Psoas muscle (tissue), 8 donors: Measurements from ENCODE around the gene CCDC187. TPM values are rescaled to one million over a fixed set of nuclear protein-coding genes. Genes with fewer than 3 reads are reported as not detected.

Source experiments
- ATAC-seq, 4 donors: fragments of 200-7000 bp; cut with Tn5 transposase; one replicate each; pipeline ENCODE4 v1.9.1; 2020; ENCODE audit warnings: moderate library complexity in 3 of 4, mild to moderate bottlenecking in 2 of 4
- DNase-seq, 2 donors: peaks; one replicate each; pipeline ENCODE4 v3.0.0-alpha.2; 2020
- H3K27ac ChIP-seq: fragments of 200-600 bp; one replicate; pipeline ENCODE4 v1.8.0; 2022
- H3K27me3 ChIP-seq, 3 donors: fragments of 200-600 bp in 1 of 3; one replicate each; pipeline versions ENCODE4 v1.6.1 to v1.8.0; 2013 to 2022; ENCODE audit warnings: low read length in 2 of 3, mild to moderate bottlenecking in 2 of 3, moderate library complexity in 1 of 3; ENCODE audit not compliant: insufficient read depth in 3 of 3
- H3K36me3 ChIP-seq, 2 donors: fragments of 200-600 bp in 1 of 2; one replicate each; pipeline versions ENCODE4 v1.6.1 to v1.8.0; 2013 to 2022; ENCODE audit warnings: low read depth in 1 of 2, mild to moderate bottlenecking in 1 of 2, moderate library complexity in 1 of 2; ENCODE audit not compliant: insufficient read depth in 1 of 2
- H3K4me1 ChIP-seq: fragments of 200-600 bp; one replicate; pipeline ENCODE4 v1.8.0; 2022
- H3K4me3 ChIP-seq: fragments of 200-600 bp; one replicate; pipeline ENCODE4 v1.8.0; 2022; ENCODE audit warnings: mild to moderate bottlenecking
- H3K9me3 ChIP-seq: fragments of 200-600 bp; one replicate; pipeline ENCODE4 v1.8.0; 2022
- WGBS, 3 donors: extraction: QIAGEN DNeasy Blood & Tissue Kit; methylation state at CpG; one replicate each; pipeline versions ENCODE4 v1.1.6 to v1.1.7; 2013; 5-methylcytosine and 5-hydroxymethylcytosine counted together
- intact Hi-C, 2 donors: fragments of 100-400 bp; cut with DNase I; formaldehyde crosslinking; loops; one replicate each; pipeline versions ENCODE4 v1.11.0 to v1.14.2; 2022
- polyA plus RNA-seq, 3 donors: library from polyadenylated mRNA; stranded (reverse); fragments of 200-250 nt; gene quantifications; one replicate each; pipeline ENCODE4 v1.2.3, GENCODE V29; 2013
- total RNA-seq, 4 donors: library from RNA; stranded (reverse); fragmentation: NEBNext Ultra II Directional in 2 of 4; extraction: Animal tissue kit (Norgen Biotek cat#: 25700) in 2 of 4; gene quantifications; one replicate each; pipeline versions ENCODE4 v1.2.1 to v1.2.4, GENCODE V29; 2021 to 2023
- TF ChIP-seq, protein P1 (sequence below): fragments of 200-600 bp; IDR thresholded peaks from one replicate; pipeline ENCODE4 v1.8.0; 2022; ENCODE audit warnings: antibody characterized with exemption
- donor health status: healthy with polysubstance abuse.
- donor health status: DM: no; HTN: no; CAD: no; lungs with moderate emphysema.
- donor health status: Bipolar disorder and iron deficiency.
- donor health status: healthy.
- donor health status: DM: yes; HTN: yes; CAD: no.
- donor health status: DM: no; HTN: no; CAD: no.
- donor health status: DM: no; HTN: no; CAD: no.
- donor health status: DM: yes; HTN: yes; CAD: no.

The CCDC187 gene
- total and polyA plus RNA-seq, 7 donors: not detected

GRCh38 chr9:136247947-136248637 is 55.8 kb downstream of the CCDC187 start:
- H3K27ac ChIP-seq: no peak overlapping the region
- 83 to 86% (median 85%) methylated on average over 24 of the region's 24 CpGs for WGBS, 3 donors
- intact Hi-C loops: no loop called here
- peaks cover 11% of the 10 kb centered on the region for H3K4me1 ChIP-seq
- H3K36me3 ChIP-seq: no peaks in the 10 kb centered on the region
- TF ChIP-seq, protein P1, sequence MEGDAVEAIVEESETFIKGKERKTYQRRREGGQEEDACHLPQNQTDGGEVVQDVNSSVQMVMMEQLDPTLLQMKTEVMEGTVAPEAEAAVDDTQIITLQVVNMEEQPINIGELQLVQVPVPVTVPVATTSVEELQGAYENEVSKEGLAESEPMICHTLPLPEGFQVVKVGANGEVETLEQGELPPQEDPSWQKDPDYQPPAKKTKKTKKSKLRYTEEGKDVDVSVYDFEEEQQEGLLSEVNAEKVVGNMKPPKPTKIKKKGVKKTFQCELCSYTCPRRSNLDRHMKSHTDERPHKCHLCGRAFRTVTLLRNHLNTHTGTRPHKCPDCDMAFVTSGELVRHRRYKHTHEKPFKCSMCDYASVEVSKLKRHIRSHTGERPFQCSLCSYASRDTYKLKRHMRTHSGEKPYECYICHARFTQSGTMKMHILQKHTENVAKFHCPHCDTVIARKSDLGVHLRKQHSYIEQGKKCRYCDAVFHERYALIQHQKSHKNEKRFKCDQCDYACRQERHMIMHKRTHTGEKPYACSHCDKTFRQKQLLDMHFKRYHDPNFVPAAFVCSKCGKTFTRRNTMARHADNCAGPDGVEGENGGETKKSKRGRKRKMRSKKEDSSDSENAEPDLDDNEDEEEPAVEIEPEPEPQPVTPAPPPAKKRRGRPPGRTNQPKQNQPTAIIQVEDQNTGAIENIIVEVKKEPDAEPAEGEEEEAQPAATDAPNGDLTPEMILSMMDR: no peak
- no peaks in the 10 kb centered on the region for H3K9me3 ChIP-seq
- no peak overlapping the region for H3K4me3 ChIP-seq
- DNase-seq (no peak), ATAC-seq (no peak)
- peaks cover 0 to 7% (median 0%) of the 10 kb centered on the region in 3 donors for H3K27me3 ChIP-seq

DNA sequence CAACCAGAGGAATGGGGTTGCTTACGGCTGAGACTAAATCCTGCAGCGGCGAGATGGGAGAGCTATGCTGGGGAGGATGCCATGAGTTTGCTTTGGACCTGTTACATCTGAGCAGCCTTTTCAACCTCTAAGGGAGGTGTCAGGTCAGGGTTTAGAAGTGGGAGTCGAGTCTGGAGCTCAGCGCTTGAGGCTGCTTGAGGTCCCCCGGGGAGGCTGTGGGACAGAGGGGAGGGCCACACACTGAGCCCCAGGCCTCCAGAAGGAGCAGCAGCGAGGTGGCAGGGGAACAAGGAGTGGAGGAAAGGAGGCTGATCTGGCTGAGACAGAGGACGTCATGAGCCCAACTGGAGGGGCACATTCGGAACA is 56.4 kb downstream of the CCDC187 start:
- ATAC-seq (no peak), DNase-seq (no peak)
- TF ChIP-seq, protein P1: no peak
- WGBS, 3 donors: 60 to 66% (median 64%) methylated on average over 8 to 9 of the region's 9 CpGs
- Histone ChIP-seq H3K36me3 (no peaks in the 10 kb centered on the region), H3K4me3 (no peak overlapping the region), H3K27me3 (peaks cover 0 to 2% (median 0%) of the 10 kb centered on the region in 3 donors), H3K9me3 (no peaks in the 10 kb centered on the region), H3K4me1 (peaks cover 11% of the 10 kb centered on the region), H3K27ac (no peak overlapping the region)
- intact Hi-C loops: no loop called here

DNA sequence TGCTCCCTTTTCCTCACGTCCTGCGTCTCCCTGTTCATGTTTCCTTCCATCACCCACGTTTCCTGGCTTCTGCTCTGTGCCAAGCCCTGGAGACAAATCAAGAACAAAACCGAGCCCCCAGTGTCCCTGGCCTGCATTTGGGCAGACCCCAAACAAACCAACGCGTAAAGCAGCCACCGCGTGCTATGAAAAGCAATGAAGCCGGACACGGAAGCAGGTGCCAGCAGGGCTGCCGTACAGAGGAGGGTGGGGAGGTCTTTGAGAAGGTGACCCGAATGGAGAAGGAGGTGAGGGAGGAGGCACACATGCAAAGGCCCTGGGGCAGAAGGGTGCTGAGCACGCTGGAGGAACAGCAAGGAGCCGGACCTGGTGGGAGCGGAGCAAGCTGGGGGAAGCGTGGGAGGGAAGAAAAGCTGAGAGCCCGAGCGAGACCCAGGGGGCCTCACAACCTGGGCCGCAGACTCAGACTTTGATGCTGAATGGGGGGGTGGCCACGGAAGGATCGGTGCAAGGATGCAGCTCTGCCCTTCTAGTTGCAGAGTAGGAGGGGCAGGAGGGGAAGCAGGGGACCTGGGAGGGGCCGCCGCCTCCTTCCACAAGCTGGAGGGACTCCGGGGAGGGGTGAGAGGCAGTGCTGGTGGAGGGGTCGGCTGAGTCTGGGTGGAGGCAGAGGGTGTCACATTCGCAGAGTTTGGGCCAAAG is 56.9 kb downstream of the CCDC187 start:
- ATAC-seq (no peak), DNase-seq (no peak)
- Histone ChIP-seq H3K4me3 (no peak overlapping the region), H3K27me3 (no peaks in the 10 kb centered on the region), H3K9me3 (no peaks in the 10 kb centered on the region), H3K36me3 (no peaks in the 10 kb centered on the region), H3K27ac (no peak overlapping the region), H3K4me1 (peaks cover 11% of the 10 kb centered on the region)
- WGBS, 3 donors: 68 to 78% (median 72%) methylated on average over 26 of the region's 26 CpGs
- intact Hi-C loops: no loop called here
- TF ChIP-seq, protein P1: no peak

- H3K4me1 ChIP-seq: peaks cover 12% of the 10 kb centered on the region
- TF ChIP-seq, protein P1: no peak
- H3K27ac ChIP-seq: no peak within 1 kb of the TSS
- peak within 1 kb of the TSS; percentile 88 for H3K4me3 ChIP-seq
- no peaks in the 10 kb centered on the region for H3K9me3 ChIP-seq
- 0 to 4% (median 1%) methylated on average over 20 to 112 of the region's 112 CpGs for WGBS, 3 donors
- H3K27me3 ChIP-seq: no peaks in the 10 kb centered on the region
- intact Hi-C loops: no loop called here
- ATAC-seq: peak; percentile 91 to 97 (median 93)
- peak; percentile 85 to 92 for DNase-seq
- H3K36me3 ChIP-seq: no peaks in the 10 kb centered on the region
Measured at GRCh38 chr9:136245219-136246150, 58.4 kb downstream of the CCDC187 start, which contains the start of gene QSOX2. Gene QSOX2 (minus strand): TSS chr9:136245812. CDS start chr9:136245803, 9 bp downstream.
